ENCODE data around the gene RRP8. TPM values are rescaled to one million over a fixed set of nuclear protein-coding genes. Genes with fewer than 3 reads are reported as not detected.

Gene RRP8
- total and polyA plus RNA-seq, 2 donors (not counting 1 experiment from before 2014, with no cell fraction given) = 8.6 to 29.4 TPM

GRCh38 chr11:6588018-6588417 lies 15.4 kb downstream of the RRP8 start:
- ChIA-PET CTCF (interaction anchor here (1.5 kb wide), 1 partner anchor 144 kb away, joined by 3 read pairs; no protein-coding TSS in a partner anchor), POLR2A (no interaction called here)
- H3K4me3 Mint-ChIP-seq = no peak overlapping the region
- no peaks in the 10 kb centered on the region for H3K4me1 Mint-ChIP-seq
- no peak overlapping the region for H3K27ac Mint-ChIP-seq
- WGBS (ENCODE audit: insufficient coverage) = no CpG with 5 or more reads among the region's 1 CpG
- Histone ChIP-seq H3K9me3 (ENCODE audit: control extremely low read depth in 1 of 3, control insufficient read depth in 2 of 3, insufficient read depth in 1 of 3, low read length in 2 of 3) (peaks cover 0 to 9% (median 1%) of the 10 kb centered on the region in 3 donors), H3K79me2 (ENCODE audit: control insufficient read depth, insufficient read depth, low read length) (peaks cover 3% of the 10 kb centered on the region), H4K20me1 (ENCODE audit: control insufficient read depth, insufficient read depth, low read length, poor library complexity, severe bottlenecking) (no peaks in the 10 kb centered on the region), H3K9ac (ENCODE audit: low read length) (no peak overlapping the region), H2AFZ (ENCODE audit: insufficient read depth, low read depth, low read length, poor library complexity, severe bottlenecking) (no peak overlapping the region), H3K4me2 (replicated peaks; ENCODE audit: low read depth, low read length, poor library complexity, severe bottlenecking) (no peak overlapping the region), H3K4me1 (ENCODE audit: control insufficient read depth in 2 of 2, insufficient read depth in 2 of 2, low read length in 2 of 2) (no peaks in the 10 kb centered on the region), H3K27me3 (replicated peaks in 1 of 4; ENCODE audit: control extremely low read depth in 1 of 4, control insufficient read depth in 3 of 4, insufficient read depth in 4 of 4, low read length in 3 of 4) (no peaks in the 10 kb centered on the region), H3K27ac (ENCODE audit: low read length in 2 of 2) (no peak overlapping the region), H3K4me3 (ENCODE audit: control extremely low read depth in 1 of 5, extremely low read depth in 1 of 5, insufficient read depth in 1 of 5, low read depth in 2 of 5, low read length in 4 of 5) (no peak overlapping the region), H3K36me3 (replicated peaks in 1 of 2; ENCODE audit: control extremely low read depth in 1 of 2, control insufficient read depth in 1 of 2, extremely low read depth in 1 of 2, insufficient read depth in 2 of 2, low read length in 1 of 2) (peaks cover 5 to 7% of the 10 kb centered on the region in 2 experiments)
- H3K27me3 Mint-ChIP-seq = no peaks in the 10 kb centered on the region
- peaks cover 10% of the 10 kb centered on the region for H3K9me3 Mint-ChIP-seq (ENCODE audit: insufficient read depth)
- DNase-seq (no peak), ATAC-seq (ENCODE audit: low read depth) (no peak)
- TF ChIP-seq EZH2 (IDR thresholded peaks at IDR 0.05; ENCODE audit: borderline replicate concordance, insufficient read depth, low read depth, low read length, poor library complexity, severe bottlenecking) = no peak
- no peak for TF ChIP-seq CTCF (IDR thresholded peaks at IDR 0.05)
- intact Hi-C loops (cut with micrococcal nuclease) = no loop called here

GRCh38 chr11:6587360-6587953 lies 16.0 kb downstream of the RRP8 start:
- ChIA-PET POLR2A (no interaction called here), CTCF (interaction anchor here (0.8 to 1.5 kb wide), 2 partner anchors 109 to 144 kb away, joined by 3 read pairs; no protein-coding TSS in a partner anchor)
- Histone ChIP-seq H3K4me1 (ENCODE audit: control insufficient read depth in 2 of 2, insufficient read depth in 2 of 2, low read length in 2 of 2) (no peaks in the 10 kb centered on the region), H3K27me3 (replicated peaks in 1 of 4; ENCODE audit: control extremely low read depth in 1 of 4, control insufficient read depth in 3 of 4, insufficient read depth in 4 of 4, low read length in 3 of 4) (no peaks in the 10 kb centered on the region), H3K9ac (ENCODE audit: low read length) (no peak overlapping the region), H3K4me3 (ENCODE audit: control extremely low read depth in 1 of 5, extremely low read depth in 1 of 5, insufficient read depth in 1 of 5, low read depth in 2 of 5, low read length in 4 of 5) (no peak overlapping the region), H3K9me3 (ENCODE audit: control extremely low read depth in 1 of 3, control insufficient read depth in 2 of 3, insufficient read depth in 1 of 3, low read length in 2 of 3) (peaks cover 0 to 9% (median 1%) of the 10 kb centered on the region in 3 donors), H2AFZ (ENCODE audit: insufficient read depth, low read depth, low read length, poor library complexity, severe bottlenecking) (no peak overlapping the region), H3K36me3 (replicated peaks in 1 of 2; ENCODE audit: control extremely low read depth in 1 of 2, control insufficient read depth in 1 of 2, extremely low read depth in 1 of 2, insufficient read depth in 2 of 2, low read length in 1 of 2) (peaks cover 5% of the 10 kb centered on the region in 2 experiments), H3K4me2 (replicated peaks; ENCODE audit: low read depth, low read length, poor library complexity, severe bottlenecking) (no peak overlapping the region), H4K20me1 (ENCODE audit: control insufficient read depth, insufficient read depth, low read length, poor library complexity, severe bottlenecking) (no peaks in the 10 kb centered on the region), H3K79me2 (ENCODE audit: control insufficient read depth, insufficient read depth, low read length) (peaks cover 3% of the 10 kb centered on the region), H3K27ac (ENCODE audit: low read length in 2 of 2) (no peak overlapping the region)
- no peaks in the 10 kb centered on the region for H3K27me3 Mint-ChIP-seq
- H3K9me3 Mint-ChIP-seq (ENCODE audit: insufficient read depth) = peaks cover 10% of the 10 kb centered on the region
- WGBS (ENCODE audit: insufficient coverage) = 100% methylated on average over 3 of the region's 11 CpGs
- no peaks in the 10 kb centered on the region for H3K4me1 Mint-ChIP-seq
- intact Hi-C loops (cut with micrococcal nuclease) = no loop called here
- ATAC-seq (ENCODE audit: low read depth) (no peak), DNase-seq (no peak)
- no peak overlapping the region for H3K27ac Mint-ChIP-seq
- TF ChIP-seq EZH2 (IDR thresholded peaks at IDR 0.05; ENCODE audit: borderline replicate concordance, insufficient read depth, low read depth, low read length, poor library complexity, severe bottlenecking) = no peak
- TF ChIP-seq CTCF (IDR thresholded peaks at IDR 0.05) = no peak
- no peak overlapping the region for H3K4me3 Mint-ChIP-seq

Data from B cell (primary cell).